Muscle of leg (tissue), 11 donors: ENCODE data around the gene NDUFV2. TPM values are rescaled to one million over a fixed set of nuclear protein-coding genes. Genes with fewer than 3 reads are reported as not detected.

Experiments
- DNase-seq: peaks from one replicate; pipeline ENCODE4 v3.0.0; 2013
- H3K27ac ChIP-seq: one replicate; pipeline ENCODE4 v1.5.1; 2013; ENCODE audit warnings: mild to moderate bottlenecking, low read length, control low read depth
- H3K27me3 ChIP-seq: one replicate; pipeline ENCODE4 v1.6.1; 2013; ENCODE audit warnings: low read length; ENCODE audit not compliant: control insufficient read depth, insufficient read depth
- H3K36me3 ChIP-seq: one replicate; pipeline ENCODE4 v1.6.1; 2013; ENCODE audit warnings: low read length; ENCODE audit not compliant: control insufficient read depth, insufficient read depth
- H3K4me1 ChIP-seq: one replicate; pipeline ENCODE4 v1.6.1; 2013; ENCODE audit warnings: low read length; ENCODE audit not compliant: control insufficient read depth, insufficient read depth
- H3K4me3 ChIP-seq: one replicate; pipeline ENCODE4 v1.5.1; 2013; ENCODE audit warnings: low read length, control low read depth
- H3K9me3 ChIP-seq: replicated peaks from 2 replicates; pipeline ENCODE4 v1.6.1; 2013; ENCODE audit warnings: low read depth, low read length; ENCODE audit not compliant: control insufficient read depth
- WGBS: methylation state at CpG from one replicate; pipeline ENCODE4 v1.1.5; 2013; ENCODE audit warnings: missing lambda C conversion rate; ENCODE audit not compliant: insufficient coverage; 5-methylcytosine and 5-hydroxymethylcytosine counted together
- polyA plus RNA-seq, 8 donors: library from polyadenylated mRNA; unstranded; fragments of 120-200 nt; gene quantifications; one replicate each; pipeline versions ENCODE4 v1.2.1 to v1.2.3, GENCODE V29; 2013; ENCODE audit warnings: inconsistent platforms in 1 of 8, low replicate concordance in 1 of 8; ENCODE audit not compliant: insufficient read length in 8 of 8, insufficient read depth in 1 of 8
- total RNA-seq: library from RNA; stranded (reverse); fragments of 120-200 nt; gene quantifications from one replicate; pipeline ENCODE4 v1.2.4, GENCODE V29; 2013

The NDUFV2 gene
- total and polyA plus RNA-seq, 9 donors: 68.5 to 155 (median 92.4) TPM

DNA sequence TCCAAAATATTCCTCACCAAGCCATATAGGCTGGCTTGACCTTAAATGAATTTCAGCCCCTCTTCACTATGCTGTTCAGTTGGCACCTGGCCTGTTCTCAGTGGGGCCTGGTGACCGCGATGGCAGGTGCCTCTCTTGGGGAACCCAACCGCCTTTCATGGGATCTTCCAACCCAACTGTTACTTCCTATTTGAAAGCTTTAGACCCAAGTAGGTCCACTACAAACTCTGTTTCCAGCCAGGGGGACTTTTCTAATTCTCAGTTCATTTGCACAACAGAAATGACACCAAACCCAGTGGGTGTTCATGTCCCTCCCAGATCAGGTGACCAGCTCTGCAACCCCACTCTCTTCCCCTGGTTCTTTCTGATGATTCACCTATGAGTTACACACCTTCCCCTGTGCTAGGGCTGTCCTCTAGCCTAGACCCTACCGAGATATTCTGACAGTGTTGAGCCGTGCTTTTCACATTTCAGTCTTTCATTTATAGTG, 35.6 kb upstream of the NDUFV2 start:
- WGBS: 96% methylated on average over 3 of the region's 5 CpGs
- DNase-seq: no peak
- Histone ChIP-seq H3K4me1 (peaks cover 12% of the 10 kb centered on the region), H3K27ac (no peak overlapping the region), H3K27me3 (no peaks in the 10 kb centered on the region), H3K9me3 (no peaks in the 10 kb centered on the region), H3K36me3 (no peaks in the 10 kb centered on the region), H3K4me3 (no peak overlapping the region)

DNA sequence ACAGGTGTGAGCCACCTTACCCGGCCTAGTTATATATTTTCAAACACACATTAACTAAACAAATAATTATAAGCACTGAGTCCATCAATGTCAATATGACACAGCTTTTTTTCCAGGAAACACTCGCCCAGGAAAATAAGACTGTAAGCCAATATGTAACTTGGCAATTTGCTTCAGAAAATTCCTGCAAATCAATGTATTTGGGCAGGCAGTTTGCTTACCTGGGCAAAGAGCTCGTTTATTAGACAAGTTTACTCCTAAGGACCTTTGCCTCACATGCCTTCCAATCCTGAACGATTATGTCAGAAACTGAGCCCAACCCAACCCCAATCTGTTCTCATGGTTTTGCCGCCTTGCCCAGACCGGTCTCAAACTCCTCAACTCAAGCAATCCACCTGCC, 34.7 kb upstream of the NDUFV2 start:
- Histone ChIP-seq H3K27me3 (no peaks in the 10 kb centered on the region), H3K9me3 (no peaks in the 10 kb centered on the region)
- 92% methylated on average over 3 of the region's 6 CpGs for WGBS

DNA sequence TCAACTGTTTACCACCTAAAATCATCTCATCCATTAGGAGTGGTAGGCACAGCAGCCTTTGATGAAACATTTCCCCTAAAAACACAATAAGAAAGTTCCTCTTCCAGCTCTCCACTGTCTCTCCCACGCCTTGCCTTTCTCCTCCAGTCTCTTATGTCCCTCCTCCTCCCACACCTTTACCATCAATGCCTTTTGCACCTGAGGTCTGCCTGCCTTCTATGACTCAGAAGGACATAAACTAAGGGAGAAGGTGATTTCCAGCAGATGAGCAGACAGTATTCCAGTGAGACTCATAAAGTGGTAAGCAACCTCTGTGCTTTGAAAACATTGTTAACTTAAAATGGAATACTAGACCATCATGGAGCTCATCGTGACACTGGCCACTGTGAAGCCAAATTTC, 34.2 kb upstream of the NDUFV2 start:
- Histone ChIP-seq H3K27me3 (no peaks in the 10 kb centered on the region), H3K9me3 (no peaks in the 10 kb centered on the region), H3K4me3 (no peak overlapping the region), H3K4me1 (peaks cover 12% of the 10 kb centered on the region), H3K27ac (no peak overlapping the region), H3K36me3 (no peaks in the 10 kb centered on the region)
- no CpG with 5 or more reads among the region's 2 CpGs for WGBS
- DNase-seq: no peak

More for the DNA sequence above, 34.7 kb upstream of the NDUFV2 start:
- no peak for DNase-seq
- Histone ChIP-seq H3K4me1 (peaks cover 12% of the 10 kb centered on the region), H3K27ac (no peak overlapping the region), H3K4me3 (no peak overlapping the region), H3K36me3 (no peaks in the 10 kb centered on the region)

DNA sequence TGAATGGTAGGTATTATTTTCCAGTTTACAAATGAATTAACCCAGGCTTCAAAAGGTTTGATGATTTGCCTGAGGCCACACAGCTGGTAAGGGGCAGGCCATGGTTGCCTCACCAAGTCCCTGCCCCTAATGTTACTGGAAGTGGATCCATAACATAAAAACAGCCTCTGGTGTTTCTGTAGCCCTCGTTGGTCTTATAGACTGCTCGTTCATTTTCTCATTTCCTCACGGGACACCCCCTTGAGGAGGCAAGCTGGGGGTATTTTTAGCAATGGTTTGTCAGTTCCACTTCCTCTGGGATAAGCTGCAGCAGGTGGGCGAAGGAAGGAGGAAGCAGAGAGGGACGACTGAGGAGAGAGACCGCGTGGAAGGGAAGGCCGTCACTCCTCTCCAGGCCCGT, 32.9 kb upstream of the NDUFV2 start:
- WGBS: no CpG with 5 or more reads among the region's 9 CpGs
- Histone ChIP-seq H3K4me3 (no peak overlapping the region), H3K36me3 (no peaks in the 10 kb centered on the region), H3K4me1 (peaks cover 14% of the 10 kb centered on the region), H3K27ac (peak overlapping the region; percentile 32), H3K9me3 (no peaks in the 10 kb centered on the region), H3K27me3 (no peaks in the 10 kb centered on the region)
- peak; percentile 82 for DNase-seq

DNA sequence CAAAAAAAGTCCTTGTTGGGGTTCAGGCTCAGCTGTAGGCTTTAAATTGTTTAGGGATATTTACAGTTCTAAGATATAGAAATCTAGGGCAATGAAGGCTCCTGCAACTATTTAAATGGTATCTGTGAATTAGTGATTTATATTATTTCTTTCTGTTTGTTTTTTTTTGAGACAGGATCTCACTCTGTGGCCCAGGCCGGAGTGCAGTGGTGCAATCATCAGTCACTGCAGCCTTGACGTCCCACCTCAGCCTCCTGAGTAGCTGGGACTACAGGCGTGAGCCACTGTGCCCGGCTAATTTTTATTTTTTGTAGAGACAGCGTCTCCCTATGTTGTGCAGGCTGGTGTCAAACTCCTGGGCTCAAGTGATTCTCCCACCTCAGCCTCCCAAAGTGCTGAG, 32.3 kb upstream of the NDUFV2 start:
- H3K27ac ChIP-seq: peak overlapping the region; percentile 32
- H3K27me3 ChIP-seq: no peaks in the 10 kb centered on the region
- 88% methylated on average over 3 of the region's 5 CpGs for WGBS
- peaks cover 14% of the 10 kb centered on the region for H3K4me1 ChIP-seq
- no peaks in the 10 kb centered on the region for H3K9me3 ChIP-seq
- H3K4me3 ChIP-seq: no peak overlapping the region
- DNase-seq: no peak
- H3K36me3 ChIP-seq: no peaks in the 10 kb centered on the region

DNA sequence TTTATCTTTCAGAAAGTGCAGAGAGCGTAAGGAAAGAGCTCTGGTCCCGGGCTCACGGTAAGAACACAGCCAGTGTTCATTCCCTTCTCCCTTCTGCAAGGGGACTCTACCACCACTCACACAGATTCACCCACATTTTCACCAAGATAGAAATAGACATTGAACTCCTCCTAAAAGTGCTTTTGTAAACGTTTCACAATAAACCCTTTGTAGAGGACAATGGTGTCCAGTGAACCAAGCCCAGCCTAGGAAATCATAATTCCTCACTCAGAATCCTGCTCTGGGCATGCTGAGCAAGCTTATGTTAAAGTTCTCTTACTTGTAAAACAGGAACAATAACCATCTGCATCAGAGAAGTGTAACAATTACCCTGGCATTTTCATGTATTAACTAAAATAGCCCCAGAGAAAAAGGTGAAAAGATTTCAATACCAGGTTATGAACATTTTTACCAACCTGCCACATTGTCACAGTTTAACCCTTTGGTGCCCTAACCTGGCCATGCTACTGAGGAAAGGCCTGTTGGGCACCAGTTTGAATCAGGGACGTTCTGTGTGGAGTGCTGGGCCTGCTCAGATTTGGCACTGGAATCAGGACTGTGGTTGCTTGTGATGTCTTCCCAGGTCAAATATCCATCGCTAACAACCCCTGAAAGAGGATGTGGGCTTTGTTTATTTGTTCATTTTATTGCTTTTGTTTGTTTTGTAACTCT, 22.5 kb upstream of the NDUFV2 start:
- Histone ChIP-seq H3K27me3 (no peaks in the 10 kb centered on the region), H3K36me3 (no peaks in the 10 kb centered on the region), H3K27ac (no peak overlapping the region), H3K4me1 (no peaks in the 10 kb centered on the region), H3K9me3 (no peaks in the 10 kb centered on the region), H3K4me3 (no peak overlapping the region)
- peak; percentile 35 for DNase-seq
- 90% methylated on average over 2 of the region's 6 CpGs for WGBS

DNA sequence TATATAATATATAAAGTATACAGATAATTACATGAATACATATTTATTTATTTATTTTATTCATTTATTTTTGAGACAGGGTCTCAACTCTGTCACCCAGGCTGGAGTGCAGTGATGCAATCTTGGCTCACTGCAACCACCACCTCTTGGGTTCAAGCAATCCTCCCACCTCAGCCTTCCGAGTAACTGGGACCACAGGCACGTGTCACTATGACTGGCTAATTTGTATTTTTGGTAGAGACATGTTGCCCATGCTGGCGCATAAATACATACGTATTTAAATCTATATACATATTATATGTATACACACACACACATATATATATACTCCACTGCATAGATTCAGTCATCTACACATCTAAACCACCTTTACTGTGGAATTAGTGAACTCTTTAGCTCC, 20.6 kb upstream of the NDUFV2 start:
- Histone ChIP-seq H3K36me3 (no peaks in the 10 kb centered on the region), H3K9me3 (no peaks in the 10 kb centered on the region), H3K4me3 (no peak overlapping the region), H3K27ac (no peak overlapping the region), H3K4me1 (no peaks in the 10 kb centered on the region), H3K27me3 (no peaks in the 10 kb centered on the region)
- no peak for DNase-seq
- no CpG with 5 or more reads among the region's 4 CpGs for WGBS

DNA sequence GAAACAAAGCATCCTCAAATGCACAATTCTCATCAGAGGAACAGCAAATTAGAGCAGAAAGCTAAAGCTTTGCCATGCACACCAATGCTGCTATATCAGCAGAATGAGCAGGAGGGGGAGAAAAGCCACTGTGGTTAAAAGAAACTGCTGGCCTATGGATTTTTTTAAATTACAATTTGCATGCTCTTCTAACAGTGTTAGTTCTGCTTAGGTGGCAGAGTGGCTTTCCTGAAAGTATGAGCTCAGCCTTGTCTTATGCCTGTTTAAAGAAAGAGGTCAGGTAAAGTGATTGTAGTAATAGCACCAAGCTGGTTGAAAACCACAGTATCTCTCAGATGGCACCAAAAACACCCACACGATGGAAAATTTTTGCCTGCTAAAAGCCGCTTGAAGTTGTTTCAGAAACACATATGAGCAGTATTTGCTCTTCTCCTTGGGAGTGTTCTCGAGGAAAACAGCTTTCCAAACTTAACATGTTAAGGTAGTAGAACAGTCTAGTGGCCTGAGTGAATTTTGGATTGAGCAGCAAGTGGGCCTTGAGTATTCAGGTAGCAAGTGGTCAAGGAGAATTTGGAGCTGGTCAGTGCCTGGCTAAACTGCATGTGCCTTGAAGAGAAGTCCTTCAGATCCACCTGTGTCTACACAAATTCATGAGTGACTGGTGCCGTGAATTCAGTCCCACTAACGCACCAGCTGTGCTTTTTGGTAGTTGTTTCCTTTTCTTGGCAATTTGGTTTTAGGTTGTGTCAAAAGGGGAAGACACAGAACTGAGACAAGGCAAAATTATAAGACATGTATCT, 19.6 kb upstream of the NDUFV2 start:
- H3K4me1 ChIP-seq: no peaks in the 10 kb centered on the region

DNA sequence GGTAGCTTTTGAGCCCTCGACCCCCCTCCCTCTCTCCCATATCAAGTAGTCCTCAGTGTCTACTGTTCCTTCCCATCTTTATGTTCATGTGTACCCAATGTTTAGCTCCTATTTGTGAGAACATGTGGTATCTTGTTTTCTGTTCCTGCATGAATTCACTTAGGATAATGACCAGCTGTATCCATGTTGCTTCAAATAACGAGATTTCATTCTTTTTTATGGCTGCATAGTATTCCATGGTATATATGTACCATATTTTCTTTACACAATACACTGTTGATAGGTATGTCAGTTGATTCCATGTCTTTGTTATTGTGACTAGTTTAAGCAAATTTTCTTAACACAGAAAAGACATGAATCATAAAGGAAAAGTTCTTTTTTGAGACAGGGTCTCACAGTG, 16.5 kb upstream of the NDUFV2 start:
- no peaks in the 10 kb centered on the region for H3K36me3 ChIP-seq
- no peaks in the 10 kb centered on the region for H3K4me1 ChIP-seq
- DNase-seq: no peak
- no peak overlapping the region for H3K4me3 ChIP-seq
- no peaks in the 10 kb centered on the region for H3K27me3 ChIP-seq
- H3K27ac ChIP-seq: no peak overlapping the region
- no peaks in the 10 kb centered on the region for H3K9me3 ChIP-seq
- no CpG with 5 or more reads among the region's 2 CpGs for WGBS

More for the DNA sequence above, 19.6 kb upstream of the NDUFV2 start:
- WGBS: no CpG with 5 or more reads among the region's 5 CpGs
- peak; percentile 63 for DNase-seq
- no peaks in the 10 kb centered on the region for H3K9me3 ChIP-seq
- H3K27ac ChIP-seq: no peak overlapping the region
- H3K36me3 ChIP-seq: no peaks in the 10 kb centered on the region
- no peak overlapping the region for H3K4me3 ChIP-seq
- H3K27me3 ChIP-seq: no peaks in the 10 kb centered on the region

DNA sequence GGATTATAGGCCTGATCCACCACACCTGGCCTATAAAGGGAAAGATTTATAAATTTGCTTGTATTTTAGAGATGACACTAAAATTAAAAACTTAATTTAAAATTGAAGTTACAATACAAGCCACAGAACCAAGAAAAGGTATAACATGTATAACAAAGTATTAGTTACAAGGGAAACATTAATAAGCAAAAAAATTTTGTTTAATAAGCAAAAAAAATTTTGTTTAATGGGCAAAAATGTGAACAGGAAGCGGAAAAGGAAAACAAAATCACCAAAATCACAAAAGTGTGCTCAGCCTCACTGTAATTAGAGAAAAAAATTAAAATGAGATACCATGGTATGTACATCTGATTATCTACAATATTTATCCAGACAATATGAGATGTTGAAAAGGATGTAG, 15.9 kb upstream of the NDUFV2 start:
- Histone ChIP-seq H3K27ac (no peak overlapping the region), H3K27me3 (no peaks in the 10 kb centered on the region), H3K36me3 (no peaks in the 10 kb centered on the region), H3K4me3 (no peak overlapping the region), H3K9me3 (no peaks in the 10 kb centered on the region), H3K4me1 (no peaks in the 10 kb centered on the region)
- no peak for DNase-seq
- no CpG with 5 or more reads among the region's 1 CpG for WGBS
